H9 (cell line): ENCODE measurements around the gene BMPR1A. TPM values are rescaled to one million over a fixed set of nuclear protein-coding genes. Genes with fewer than 3 reads are reported as not detected.

Experiments used
- DNase-seq: peaks from one replicate; pipeline ENCODE4 v3.0.0-alpha.2; 2017
- H2AFZ ChIP-seq: one replicate; pipeline ENCODE4 v1.6.1; 2013; ENCODE audit warnings: mild to moderate bottlenecking, low read length, control low read depth, moderate library complexity
- H2AK5ac ChIP-seq: 2 replicates; pipeline ENCODE4 v1.6.1; 2013; ENCODE audit warnings: low read length, control low read depth, mixed read lengths; ENCODE audit not compliant: insufficient read length
- H2BK120ac ChIP-seq: one replicate; pipeline ENCODE4 v1.6.1; 2013; ENCODE audit warnings: low read depth, mild to moderate bottlenecking, low read length, control low read depth, inconsistent platforms; ENCODE audit not compliant: poor library complexity, severe bottlenecking
- H2BK12ac ChIP-seq: 2 replicates; pipeline ENCODE4 v1.6.1; 2013; ENCODE audit warnings: low read length, control low read depth, mixed read lengths, low read depth; ENCODE audit not compliant: insufficient read length
- H2BK15ac ChIP-seq: 2 replicates; pipeline ENCODE4 v1.6.1; 2013; ENCODE audit warnings: low read depth, low read length, control low read depth
- H2BK20ac ChIP-seq: one replicate; pipeline ENCODE4 v1.6.1; 2013; ENCODE audit warnings: low read depth, mild to moderate bottlenecking, low read length, control low read depth, inconsistent platforms; ENCODE audit not compliant: poor library complexity, severe bottlenecking
- H2BK5ac ChIP-seq: 2 replicates; pipeline ENCODE4 v1.6.1; 2013; ENCODE audit warnings: low read length, control low read depth, mixed read lengths; ENCODE audit not compliant: insufficient read length
- H3K14ac ChIP-seq: 2 replicates; pipeline ENCODE4 v1.6.1; 2013; ENCODE audit warnings: low read length, control low read depth; ENCODE audit not compliant: insufficient read depth
- H3K18ac ChIP-seq: 2 replicates; pipeline ENCODE4 v1.6.1; 2013; ENCODE audit warnings: low read depth, mild to moderate bottlenecking, mixed read lengths, low read length, control low read depth; ENCODE audit not compliant: insufficient read length
- H3K23ac ChIP-seq: 2 replicates; pipeline ENCODE4 v1.6.1; 2013; ENCODE audit warnings: low read length, control low read depth, mixed read lengths, low read depth; ENCODE audit not compliant: insufficient read length
- H3K23me2 ChIP-seq: 2 replicates; pipeline ENCODE4 v1.6.1; 2013; ENCODE audit warnings: low read depth, mild to moderate bottlenecking, mixed read lengths, low read length, control low read depth; ENCODE audit not compliant: insufficient read length, poor library complexity, severe bottlenecking
- H3K27ac ChIP-seq: 2 replicates; pipeline ENCODE4 v1.5.1; 2013; ENCODE audit warnings: low read length, control low read depth, mixed read lengths, low read depth; ENCODE audit not compliant: insufficient read length
- H3K27me3 ChIP-seq: 2 replicates; pipeline ENCODE4 v1.6.1; 2013; ENCODE audit warnings: low read length, control low read depth, inconsistent platforms; ENCODE audit not compliant: insufficient read depth
- H3K4ac ChIP-seq: 2 replicates; pipeline ENCODE4 v1.6.1; 2013; ENCODE audit warnings: low read depth, mild to moderate bottlenecking, control low read depth, inconsistent platforms, low read length, moderate library complexity
- H3K4me1 ChIP-seq: 2 replicates; pipeline ENCODE4 v1.6.1; 2013; ENCODE audit warnings: low read length, control low read depth, inconsistent platforms; ENCODE audit not compliant: insufficient read depth
- H3K4me2 ChIP-seq: 2 replicates; pipeline ENCODE4 v1.6.1; 2013; ENCODE audit warnings: low read length, control low read depth, mixed read lengths; ENCODE audit not compliant: insufficient read length, insufficient read depth
- H3K56ac ChIP-seq: 2 replicates; pipeline ENCODE4 v1.6.1; 2013; ENCODE audit warnings: low read depth, mild to moderate bottlenecking, mixed read lengths, low read length, control low read depth; ENCODE audit not compliant: insufficient read length
- H3K79me1 ChIP-seq: 2 replicates; pipeline ENCODE4 v1.6.1; 2013; ENCODE audit warnings: low read depth, mild to moderate bottlenecking, moderate library complexity, low read length, control low read depth, inconsistent platforms; ENCODE audit not compliant: insufficient read depth, poor library complexity, severe bottlenecking
- H3K79me2 ChIP-seq: 2 replicates; pipeline ENCODE4 v1.6.1; 2013; ENCODE audit warnings: low read length, control low read depth, inconsistent platforms; ENCODE audit not compliant: insufficient read depth
- H3K9ac ChIP-seq: 2 replicates; pipeline ENCODE4 v1.6.1; 2013; ENCODE audit warnings: low read length, control low read depth, mixed read lengths; ENCODE audit not compliant: insufficient read length; ENCODE audit errors: extremely low read depth
- H3K9me3 ChIP-seq: one replicate; pipeline ENCODE4 v1.6.1; 2013; ENCODE audit warnings: low read depth, low read length, inconsistent platforms; ENCODE audit not compliant: control insufficient read depth
- H3T11ph ChIP-seq: one replicate; pipeline ENCODE4 v1.6.1; 2013; ENCODE audit warnings: mild to moderate bottlenecking, low read length, control low read depth, inconsistent platforms
- H4K20me1 ChIP-seq: one replicate; pipeline ENCODE4 v1.6.1; 2013; ENCODE audit not compliant: control insufficient read depth, insufficient read length, insufficient read depth
- H4K5ac ChIP-seq: 2 replicates; pipeline ENCODE4 v1.6.1; 2013; ENCODE audit warnings: low read depth, mild to moderate bottlenecking, mixed read lengths, low read length, control low read depth; ENCODE audit not compliant: insufficient read length
- H4K8ac ChIP-seq: replicated peaks from 2 replicates; pipeline ENCODE4 v1.6.1; 2013; ENCODE audit warnings: low read length, control low read depth, mixed read lengths, low read depth; ENCODE audit not compliant: insufficient read length
- H4K91ac ChIP-seq: 2 replicates; pipeline ENCODE4 v1.6.1; 2013; ENCODE audit warnings: low read depth, mild to moderate bottlenecking, moderate library complexity, mixed read lengths, low read length, control low read depth; ENCODE audit not compliant: insufficient read length
- H3K27ac Mint-ChIP-seq, 3 experiments: 2 replicates in 2 of 3; 3 replicates in 1 of 3; pipeline ENCODE4 v1.8.0; 2020 to 2021; ENCODE audit warnings: mixed read lengths in 3 of 3, mild to moderate bottlenecking in 1 of 3, moderate library complexity in 1 of 3
- H3K27me3 Mint-ChIP-seq: 2 replicates; pipeline ENCODE4 v1.8.0; 2021; ENCODE audit warnings: low read depth, mild to moderate bottlenecking, moderate library complexity, mixed read lengths
- H3K36me3 Mint-ChIP-seq, 3 experiments: 2 replicates in 2 of 3; 3 replicates in 1 of 3; pipeline ENCODE4 v1.8.0; 2020 to 2021; ENCODE audit warnings: low read depth in 3 of 3, mixed read lengths in 3 of 3; ENCODE audit not compliant: insufficient read depth in 1 of 3
- H3K4me1 Mint-ChIP-seq, 2 experiments: 2 replicates each; pipeline ENCODE4 v1.8.0; 2020; ENCODE audit warnings: mixed read lengths in 2 of 2
- H3K4me3 Mint-ChIP-seq, 2 experiments: 2 replicates in 1 of 2; 3 replicates in 1 of 2; pipeline ENCODE4 v1.8.0; 2020 to 2021; ENCODE audit warnings: mild to moderate bottlenecking in 2 of 2, mixed read lengths in 2 of 2, moderate library complexity in 1 of 2
- H3K9me3 Mint-ChIP-seq, 2 experiments: 2 replicates in 1 of 2; 3 replicates in 1 of 2; pipeline ENCODE4 v1.8.0; 2020; ENCODE audit warnings: mild to moderate bottlenecking in 2 of 2, mixed read lengths in 2 of 2, moderate library complexity in 1 of 2
- CTCF ChIP-seq: fragments of 200-600 bp; sonication (generic); conservative IDR thresholded peaks from 3 replicates; pipeline ENCODE4 v1.8.0; 2021; ENCODE audit warnings: antibody characterized with exemption, mild to moderate bottlenecking
- WGBS: extraction: QIAGEN DNeasy Blood & Tissue Kit; methylation state at CpG from one replicate; pipeline ENCODE4 v1.1.7; 2013; ENCODE audit warnings: missing lambda C conversion rate, low lambda C conversion rate, mixed read lengths; ENCODE audit not compliant: insufficient read length; ENCODE audit errors: extremely low coverage; 5-methylcytosine and 5-hydroxymethylcytosine counted together
- total RNA-seq: library from RNA; stranded (reverse); gene quantifications from 2 replicates; pipeline ENCODE4 v1.2.1, GENCODE V29; 2021

Gene BMPR1A
- total RNA-seq, 1 experiment from 2014 or later, result 138 TPM

GRCh38 chr10:86962981-86963310 is 206.5 kb downstream of the BMPR1A start:
- Mint-ChIP-seq H3K4me3 (no peak overlapping the region), H3K9me3 (no peaks in the 10 kb centered on the region), H3K27me3 (no peaks in the 10 kb centered on the region), H3K4me1 (peaks cover 26 to 37% of the 10 kb centered on the region in 2 experiments), H3K36me3 (no peaks in the 10 kb centered on the region), H3K27ac (no peak overlapping the region)
- Histone ChIP-seq H3K14ac (no peak overlapping the region), H3K9ac (no peak overlapping the region), H4K20me1 (no peaks in the 10 kb centered on the region), H3K4me1 (peaks cover 2% of the 10 kb centered on the region; the same call in 1 of the 2 replicates), H4K91ac (no peak overlapping the region), H3K4ac (no peak overlapping the region), H2BK120ac (no peak overlapping the region), H3K23ac (no peak overlapping the region), H3K4me2 (no peak overlapping the region), H2AK5ac (no peak overlapping the region), H2BK15ac (no peak overlapping the region), H2BK12ac (no peak overlapping the region), H3T11ph (no peak overlapping the region), H3K23me2 (no peaks in the 10 kb centered on the region), H4K8ac (no peak overlapping the region), H2AFZ (no peak overlapping the region), H4K5ac (no peak overlapping the region), H2BK20ac (no peak overlapping the region), H3K18ac (no peak overlapping the region), H2BK5ac (no peak overlapping the region), H3K9me3 (no peaks in the 10 kb centered on the region), H3K56ac (no peak overlapping the region), H3K79me1 (no peaks in the 10 kb centered on the region), H3K27ac (no peak overlapping the region), H3K79me2 (no peaks in the 10 kb centered on the region), H3K27me3 (no peaks in the 10 kb centered on the region)
- TF ChIP-seq CTCF, result no peak
- no CpG with 5 or more reads among the region's 7 CpGs for WGBS
- DNase-seq, result no peak
